ENCODE data around the gene ABCA13.

The ABCA13 gene

GRCh38 chr7:48225101-48225500 is 53.8 kb downstream of the ABCA13 start:
- intact Hi-C loops (cut with DNase I; ENCODE audit: low total_unique reads): no loop called here
- no peaks in the 10 kb centered on the region for H3K27me3 ChIP-seq
- no peak for TF ChIP-seq CTCF (IDR thresholded peaks at IDR 0.05)
- no peaks in the 10 kb centered on the region for H3K9me3 ChIP-seq
- no peak for DNase-seq
- no peak overlapping the region for H3K27ac ChIP-seq
- no peak overlapping the region for H3K4me3 ChIP-seq
- no peaks in the 10 kb centered on the region for H3K4me1 ChIP-seq
- no peaks in the 10 kb centered on the region for H3K36me3 ChIP-seq

DNA sequence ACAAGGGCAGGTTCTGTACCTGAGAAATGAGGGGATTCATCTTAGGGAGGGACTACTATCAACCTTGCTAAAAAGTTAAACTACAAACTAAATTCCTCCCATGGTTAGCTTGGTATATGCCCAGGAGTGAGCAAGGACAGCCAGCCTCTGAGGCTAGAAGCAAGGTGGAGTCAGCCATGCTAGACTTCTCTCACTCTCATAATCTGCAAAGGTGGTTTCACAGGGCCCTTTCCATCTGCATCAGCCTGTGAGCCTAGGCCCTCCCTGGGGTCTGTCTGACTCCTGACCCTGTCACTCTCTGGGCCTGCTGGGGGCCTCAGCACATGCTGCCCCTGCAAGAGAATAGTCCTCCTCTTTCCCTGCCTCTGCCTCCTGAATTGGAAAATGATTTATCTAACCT is 66.1 kb downstream of the ABCA13 start:
- intact Hi-C loops (cut with DNase I; ENCODE audit: low total_unique reads): no loop called here
- TF ChIP-seq CTCF (IDR thresholded peaks at IDR 0.05): no peak

DNA sequence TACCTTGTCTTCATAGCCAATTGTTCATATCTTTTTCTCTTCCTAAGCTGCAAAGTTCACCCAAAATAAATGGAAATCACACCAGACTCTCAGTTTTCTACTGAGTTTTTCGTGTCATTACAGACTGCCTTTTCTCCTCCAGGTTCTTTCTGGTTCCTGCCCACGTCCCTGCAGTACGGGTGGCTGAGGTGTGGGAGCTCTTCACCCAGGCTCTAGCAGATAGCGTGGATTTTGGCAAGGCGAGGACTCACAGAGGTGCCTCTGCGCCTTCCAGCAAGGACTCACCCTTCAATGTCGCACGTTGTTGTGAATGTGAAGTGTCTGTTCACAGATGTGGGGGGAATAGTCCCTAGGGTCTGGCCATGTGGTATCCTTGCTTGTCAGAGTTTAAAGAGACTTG is 71.6 kb downstream of the ABCA13 start:
- Histone ChIP-seq H3K27me3 (no peaks in the 10 kb centered on the region), H3K9me3 (no peaks in the 10 kb centered on the region), H3K4me1 (no peaks in the 10 kb centered on the region), H3K4me3 (no peak overlapping the region), H3K36me3 (no peaks in the 10 kb centered on the region), H3K27ac (no peak overlapping the region)
- DNase-seq: no peak
- no peak for TF ChIP-seq CTCF (IDR thresholded peaks at IDR 0.05)
- intact Hi-C loops (cut with DNase I; ENCODE audit: low total_unique reads): no loop called here

More for the DNA sequence above, 66.1 kb downstream of the ABCA13 start:
- Histone ChIP-seq H3K27me3 (no peaks in the 10 kb centered on the region), H3K4me3 (no peak overlapping the region), H3K4me1 (no peaks in the 10 kb centered on the region), H3K27ac (no peak overlapping the region), H3K36me3 (no peaks in the 10 kb centered on the region), H3K9me3 (no peaks in the 10 kb centered on the region)
- DNase-seq: no peak

DNA sequence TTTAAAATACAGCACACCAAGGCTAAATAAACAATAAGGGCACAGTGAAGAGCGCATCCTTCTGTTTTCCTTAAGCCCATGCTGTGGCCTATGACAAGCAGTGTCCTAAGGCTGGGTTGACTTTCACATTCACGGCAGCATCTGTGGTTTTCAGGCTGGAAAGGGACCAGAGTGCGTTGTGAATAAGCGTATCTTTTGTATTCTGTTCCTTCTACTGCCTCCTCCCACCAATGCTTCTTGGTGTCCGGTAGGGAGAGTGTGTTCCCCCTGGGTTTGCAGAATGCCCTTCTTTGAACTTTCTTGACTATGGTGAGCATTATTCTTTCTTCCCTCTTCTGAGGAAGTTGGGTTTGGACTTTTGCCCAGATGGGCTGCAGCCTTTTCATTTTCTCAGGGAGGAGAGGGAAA is 73.6 kb downstream of the ABCA13 start:
- no peaks in the 10 kb centered on the region for H3K36me3 ChIP-seq
- H3K9me3 ChIP-seq: no peaks in the 10 kb centered on the region
- no peak for TF ChIP-seq CTCF (IDR thresholded peaks at IDR 0.05)
- H3K4me3 ChIP-seq: no peak overlapping the region
- no peaks in the 10 kb centered on the region for H3K27me3 ChIP-seq
- no peak overlapping the region for H3K27ac ChIP-seq
- no peaks in the 10 kb centered on the region for H3K4me1 ChIP-seq
- DNase-seq: peak in 1 of 2 donors; percentile 22
- intact Hi-C loops (cut with DNase I; ENCODE audit: low total_unique reads): no loop called here

- Histone ChIP-seq H3K4me1 (no peaks in the 10 kb centered on the region), H3K9me3 (no peaks in the 10 kb centered on the region), H3K27me3 (no peaks in the 10 kb centered on the region), H3K36me3 (no peaks in the 10 kb centered on the region), H3K4me3 (no peak overlapping the region), H3K27ac (no peak overlapping the region)
- peak in 1 of 2 donors; percentile 23 for DNase-seq
- intact Hi-C loops (cut with DNase I; ENCODE audit: low total_unique reads): no loop called here
- TF ChIP-seq CTCF (IDR thresholded peaks at IDR 0.05): no peak
Observed at GRCh38 chr7:48245751-48246472, 74.7 kb downstream of the ABCA13 start.

DNA sequence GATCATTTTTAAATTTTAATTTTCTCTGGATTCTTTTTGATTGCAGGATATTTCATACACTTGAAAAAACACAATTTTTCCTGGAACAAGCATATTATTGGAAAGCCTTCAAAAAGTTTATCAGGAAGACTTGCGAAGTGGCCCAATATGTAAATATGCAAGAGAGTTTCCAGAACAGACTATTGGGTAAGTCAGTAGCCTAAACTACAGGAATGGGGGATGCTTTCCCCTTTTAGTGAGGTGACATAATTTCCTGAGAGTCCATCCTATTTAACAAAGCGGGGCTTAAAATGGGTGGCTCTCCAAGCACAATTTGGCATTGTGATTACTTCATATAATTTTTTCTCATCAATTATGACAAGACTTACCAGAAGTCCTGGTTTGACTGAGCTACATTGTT is 77.9 kb downstream of the ABCA13 start:
- no peaks in the 10 kb centered on the region for H3K4me1 ChIP-seq
- H3K9me3 ChIP-seq: no peaks in the 10 kb centered on the region
- DNase-seq: no peak
- H3K27ac ChIP-seq: no peak overlapping the region
- no peaks in the 10 kb centered on the region for H3K27me3 ChIP-seq
- H3K36me3 ChIP-seq: no peaks in the 10 kb centered on the region
- intact Hi-C loops (cut with DNase I; ENCODE audit: low total_unique reads): no loop called here
- H3K4me3 ChIP-seq: no peak overlapping the region
- no peak for TF ChIP-seq CTCF (IDR thresholded peaks at IDR 0.05)
